ENCODE results near the gene SMURF2. TPM values are rescaled to one million over a fixed set of nuclear protein-coding genes. Genes with fewer than 3 reads are reported as not detected.

Gene SMURF2
- total RNA-seq, 1 donor from 2014 or later, result 69.2 TPM

GRCh38 chr17:64496348-64496785, 165.7 kb downstream of the SMURF2 start:
- TF ChIP-seq, protein P1, sequence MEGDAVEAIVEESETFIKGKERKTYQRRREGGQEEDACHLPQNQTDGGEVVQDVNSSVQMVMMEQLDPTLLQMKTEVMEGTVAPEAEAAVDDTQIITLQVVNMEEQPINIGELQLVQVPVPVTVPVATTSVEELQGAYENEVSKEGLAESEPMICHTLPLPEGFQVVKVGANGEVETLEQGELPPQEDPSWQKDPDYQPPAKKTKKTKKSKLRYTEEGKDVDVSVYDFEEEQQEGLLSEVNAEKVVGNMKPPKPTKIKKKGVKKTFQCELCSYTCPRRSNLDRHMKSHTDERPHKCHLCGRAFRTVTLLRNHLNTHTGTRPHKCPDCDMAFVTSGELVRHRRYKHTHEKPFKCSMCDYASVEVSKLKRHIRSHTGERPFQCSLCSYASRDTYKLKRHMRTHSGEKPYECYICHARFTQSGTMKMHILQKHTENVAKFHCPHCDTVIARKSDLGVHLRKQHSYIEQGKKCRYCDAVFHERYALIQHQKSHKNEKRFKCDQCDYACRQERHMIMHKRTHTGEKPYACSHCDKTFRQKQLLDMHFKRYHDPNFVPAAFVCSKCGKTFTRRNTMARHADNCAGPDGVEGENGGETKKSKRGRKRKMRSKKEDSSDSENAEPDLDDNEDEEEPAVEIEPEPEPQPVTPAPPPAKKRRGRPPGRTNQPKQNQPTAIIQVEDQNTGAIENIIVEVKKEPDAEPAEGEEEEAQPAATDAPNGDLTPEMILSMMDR (IDR thresholded peaks at IDR 0.05; ENCODE audit: unreplicated experiment), result no peak
- H3K4me3 Mint-ChIP-seq (ENCODE audit: unreplicated experiment), result peak overlapping the region; percentile 99
- peaks cover 46% of the 10 kb centered on the region for H3K4me1 Mint-ChIP-seq (ENCODE audit: unreplicated experiment)
- no peaks in the 10 kb centered on the region for H3K9me3 Mint-ChIP-seq (ENCODE audit: unreplicated experiment)
- peaks cover 48% of the 10 kb centered on the region for H3K36me3 Mint-ChIP-seq (ENCODE audit: low read depth, unreplicated experiment)
- no peak for DNase-seq (ENCODE audit: low spot score)
- peaks cover 18% of the 10 kb centered on the region for H3K27me3 Mint-ChIP-seq (ENCODE audit: unreplicated experiment)
- peak overlapping the region; percentile 90 for H3K27ac Mint-ChIP-seq (ENCODE audit: unreplicated experiment)

Small RNA genes lying within 50 kb of the gene (microRNA-seq; reads per million reads assigned to microRNA genes)
- gene MIR3064 (ENCODE audit: unreplicated experiment) (9.3 reads per million, percentile 58 among the genes with 10 or more reads in this experiment), gene MIR5047 (ENCODE audit: unreplicated experiment) (not detected)

Other genes with a start within 250 kb of the SMURF2 start
- 1.6 TPM for gene MILR1, start 213.2 kb downstream of the SMURF2 start, total RNA-seq (ENCODE audit: unreplicated experiment)
- 21.3 TPM for gene POLG2, start 165.3 kb downstream of the SMURF2 start, total RNA-seq (ENCODE audit: unreplicated experiment)
- 771 TPM for gene DDX5, start 156.0 kb downstream of the SMURF2 start, total RNA-seq (ENCODE audit: unreplicated experiment)
- 47.8 TPM for gene CEP95, start 155.3 kb downstream of the SMURF2 start, total RNA-seq (ENCODE audit: unreplicated experiment)